ENCODE results near the gene INTS3.
"Not testable (repeated sequence)": the region's sequence is repeated elsewhere in the genome, so short reads cannot be mapped to it uniquely, and the experiment has no call there.

INTS3 gene

GRCh38 chr1:153760440-153760839 lies 32.6 kb downstream of the INTS3 start:
- no peak overlapping the region for H3K4me3 ChIP-seq (ENCODE audit: low read depth, low read length)
- no peak for TF ChIP-seq CTCF (IDR thresholded peaks at IDR 0.05; ENCODE audit: low read depth, low read length, missing control alignments)
- no peak for DNase-seq (ENCODE audit: low read depth)

GRCh38 chr1:153763365-153764225 lies 35.7 kb downstream of the INTS3 start:
- DNase-seq (ENCODE audit: low read depth) = no peak
- no peak for TF ChIP-seq CTCF (IDR thresholded peaks at IDR 0.05; ENCODE audit: low read depth, low read length, missing control alignments)
- H3K4me3 ChIP-seq (ENCODE audit: low read depth, low read length) = no peak overlapping the region

- TF ChIP-seq CTCF (IDR thresholded peaks at IDR 0.05; ENCODE audit: low read depth, low read length, missing control alignments) = no peak
- no peak overlapping the region for H3K4me3 ChIP-seq (ENCODE audit: low read depth, low read length)
- DNase-seq (ENCODE audit: low read depth) = no peak
Observed at GRCh38 chr1:153764310-153764709, 36.5 kb downstream of the INTS3 start.

GRCh38 chr1:153766663-153767062 lies 38.8 kb downstream of the INTS3 start:
- not testable (repeated sequence) for H3K4me3 ChIP-seq (ENCODE audit: low read depth, low read length); DNase-seq (ENCODE audit: low read depth)

- no peak for DNase-seq (ENCODE audit: low read depth)
Observed at GRCh38 chr1:153767519-153767918, 39.7 kb downstream of the INTS3 start.

GRCh38 chr1:153768316-153769181 lies 40.7 kb downstream of the INTS3 start:
- DNase-seq (ENCODE audit: low read depth) = no peak
- H3K4me3 ChIP-seq (ENCODE audit: low read depth, low read length) = no peak overlapping the region
- TF ChIP-seq CTCF (IDR thresholded peaks at IDR 0.05; ENCODE audit: low read depth, low read length, missing control alignments) = no peak

More at GRCh38 chr1:153767519-153767918, 39.7 kb downstream of the INTS3 start:
- no peak for TF ChIP-seq CTCF (IDR thresholded peaks at IDR 0.05; ENCODE audit: low read depth, low read length, missing control alignments)
- no peak overlapping the region for H3K4me3 ChIP-seq (ENCODE audit: low read depth, low read length)

- DNase-seq (ENCODE audit: low read depth) = no peak
- no peak overlapping the region for H3K4me3 ChIP-seq (ENCODE audit: low read depth, low read length)
- no peak for TF ChIP-seq CTCF (IDR thresholded peaks at IDR 0.05; ENCODE audit: low read depth, low read length, missing control alignments)
Observed at GRCh38 chr1:153769221-153769620, 41.4 kb downstream of the INTS3 start.
